Prostate gland (tissue), 2 donors: ENCODE results near the gene PPP1R13B.

Source experiments
- POLR2AphosphoS5 ChIP-seq: sonication (generic); formaldehyde crosslinking; IDR thresholded peaks from one replicate; pipeline ENCODE4 v1.6.1; 2017; ENCODE audit warnings: antibody characterized with exemption
- TF ChIP-seq, protein P1 (sequence below), 4 experiments: fragments of 200-600 bp in 2 of 4; fragments of 450-650 bp in 2 of 4; sonication (generic) in 2 of 4; IDR thresholded peaks; 1 replicate in 3 of 4; 2 replicates in 1 of 4; pipeline ENCODE4 v1.5.1; 2016 to 2019; ENCODE audit warnings: antibody characterized with exemption in 4 of 4, mild to moderate bottlenecking in 2 of 4, moderate library complexity in 2 of 4

DNA sequence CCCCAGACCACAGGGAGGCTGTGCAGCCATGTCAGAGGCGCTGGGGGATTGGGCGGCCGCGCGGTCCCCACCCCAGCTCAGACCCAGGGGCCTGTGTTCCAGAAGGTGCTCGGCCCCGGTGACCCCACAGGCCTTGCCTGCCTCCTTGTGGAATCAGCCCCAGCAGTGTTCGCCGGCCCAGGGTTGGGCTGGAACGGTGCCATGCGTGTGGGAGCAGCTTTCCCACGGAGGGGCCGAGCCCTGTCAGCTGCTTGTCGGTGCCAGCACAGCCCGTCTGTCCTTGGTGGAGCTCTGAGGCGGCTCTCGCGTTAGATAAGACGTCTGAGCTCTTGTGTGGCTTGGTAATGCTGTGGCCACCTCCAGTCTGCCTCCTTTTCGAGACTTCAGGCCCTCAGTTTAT, 123.3 kb downstream of the PPP1R13B start:
- TF ChIP-seq, protein P1, sequence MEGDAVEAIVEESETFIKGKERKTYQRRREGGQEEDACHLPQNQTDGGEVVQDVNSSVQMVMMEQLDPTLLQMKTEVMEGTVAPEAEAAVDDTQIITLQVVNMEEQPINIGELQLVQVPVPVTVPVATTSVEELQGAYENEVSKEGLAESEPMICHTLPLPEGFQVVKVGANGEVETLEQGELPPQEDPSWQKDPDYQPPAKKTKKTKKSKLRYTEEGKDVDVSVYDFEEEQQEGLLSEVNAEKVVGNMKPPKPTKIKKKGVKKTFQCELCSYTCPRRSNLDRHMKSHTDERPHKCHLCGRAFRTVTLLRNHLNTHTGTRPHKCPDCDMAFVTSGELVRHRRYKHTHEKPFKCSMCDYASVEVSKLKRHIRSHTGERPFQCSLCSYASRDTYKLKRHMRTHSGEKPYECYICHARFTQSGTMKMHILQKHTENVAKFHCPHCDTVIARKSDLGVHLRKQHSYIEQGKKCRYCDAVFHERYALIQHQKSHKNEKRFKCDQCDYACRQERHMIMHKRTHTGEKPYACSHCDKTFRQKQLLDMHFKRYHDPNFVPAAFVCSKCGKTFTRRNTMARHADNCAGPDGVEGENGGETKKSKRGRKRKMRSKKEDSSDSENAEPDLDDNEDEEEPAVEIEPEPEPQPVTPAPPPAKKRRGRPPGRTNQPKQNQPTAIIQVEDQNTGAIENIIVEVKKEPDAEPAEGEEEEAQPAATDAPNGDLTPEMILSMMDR (IDR thresholded peaks at IDR 0.05) = no peak
- no peak for TF ChIP-seq POLR2AphosphoS5
